ENCODE measurements around the gene ZSCAN20.
A peak's percentile ranks its signal among the peaks of the same experiment; 100 is the strongest.

The ZSCAN20 gene

GRCh38 chr1:33443705-33444180 is 28.7 kb upstream of the ZSCAN20 start:
- DNase-seq: no peak

GRCh38 chr1:33445108-33445507 is 27.3 kb upstream of the ZSCAN20 start:
- DNase-seq: no peak

GRCh38 chr1:33446590-33446989 is 25.9 kb upstream of the ZSCAN20 start:
- DNase-seq: no peak

- no peak for DNase-seq
These were observed 17.7 kb upstream of the ZSCAN20 start for GRCh38 chr1:33454646-33455282.

GRCh38 chr1:33455539-33456501 is 16.6 kb upstream of the ZSCAN20 start:
- peak; percentile 32 to 80 for DNase-seq

GRCh38 chr1:33456502-33456886 is 16.0 kb upstream of the ZSCAN20 start:
- no peak for DNase-seq

- DNase-seq: no peak
These were observed 12.8 kb upstream of the ZSCAN20 start for GRCh38 chr1:33459691-33460090.

- DNase-seq: no peak
These were observed 12.3 kb upstream of the ZSCAN20 start for GRCh38 chr1:33460144-33460543.

- no peak for DNase-seq
These were observed 11.4 kb upstream of the ZSCAN20 start for GRCh38 chr1:33460947-33461629.

- DNase-seq: no peak
These were observed 9.9 kb upstream of the ZSCAN20 start for GRCh38 chr1:33462405-33463164.

- no peak for DNase-seq
These were observed 7.9 kb upstream of the ZSCAN20 start for GRCh38 chr1:33464552-33464951.

GRCh38 chr1:33465316-33465715 is 7.1 kb upstream of the ZSCAN20 start:
- no peak for DNase-seq

- no peak for DNase-seq
These were observed 6.3 kb upstream of the ZSCAN20 start for GRCh38 chr1:33466159-33466558.

GRCh38 chr1:33468011-33468410 is 4.4 kb upstream of the ZSCAN20 start:
- no peak for DNase-seq

- DNase-seq: no peak
These were observed 3.9 kb upstream of the ZSCAN20 start for GRCh38 chr1:33468531-33468930.

- DNase-seq: no peak
These were observed 3.5 kb upstream of the ZSCAN20 start for GRCh38 chr1:33468967-33469366.

- no peak for DNase-seq
These were observed 2.8 kb upstream of the ZSCAN20 start for GRCh38 chr1:33469691-33470090.

GRCh38 chr1:33470495-33471012 is 1.9 kb upstream of the ZSCAN20 start:
- DNase-seq: peak; percentile 73 to 87

GRCh38 chr1:33471416-33471815 is 1.0 kb upstream of the ZSCAN20 start:
- no peak for DNase-seq

- no peak for DNase-seq
These were observed 1.5 kb downstream of the ZSCAN20 start for GRCh38 chr1:33473900-33474299.

GRCh38 chr1:33477451-33477850 is 5.0 kb downstream of the ZSCAN20 start:
- no peak for DNase-seq

- no peak for DNase-seq
These were observed 10.0 kb downstream of the ZSCAN20 start for GRCh38 chr1:33482412-33482811.
